Astrocyte of the spinal cord (primary cell): ENCODE results near the gene PACSIN2.
"Not testable (repeated sequence)": the region's sequence is repeated elsewhere in the genome, so short reads cannot be mapped to it uniquely, and the experiment has no call there.

Experiments used
- DNase-seq: peaks from one replicate; pipeline ENCODE4 v3.0.0; 2011; ENCODE audit warnings: low read depth, low spot score
- H3K4me3 ChIP-seq: 2 replicates; pipeline ENCODE4 v1.5.1; 2011; ENCODE audit warnings: low read depth, mild to moderate bottlenecking, low read length, moderate library complexity
- CTCF ChIP-seq: IDR thresholded peaks from 2 replicates; pipeline ENCODE4 v1.5.1; 2012; ENCODE audit warnings: low read depth, mild to moderate bottlenecking, low read length, inconsistent platforms
- in situ Hi-C: cut with HindIII; loops from 2 replicates; pipeline ENCODE4 v1.10.0; 2017; ENCODE audit warnings: low sequenced_read_pairs

The PACSIN2 gene

DNA sequence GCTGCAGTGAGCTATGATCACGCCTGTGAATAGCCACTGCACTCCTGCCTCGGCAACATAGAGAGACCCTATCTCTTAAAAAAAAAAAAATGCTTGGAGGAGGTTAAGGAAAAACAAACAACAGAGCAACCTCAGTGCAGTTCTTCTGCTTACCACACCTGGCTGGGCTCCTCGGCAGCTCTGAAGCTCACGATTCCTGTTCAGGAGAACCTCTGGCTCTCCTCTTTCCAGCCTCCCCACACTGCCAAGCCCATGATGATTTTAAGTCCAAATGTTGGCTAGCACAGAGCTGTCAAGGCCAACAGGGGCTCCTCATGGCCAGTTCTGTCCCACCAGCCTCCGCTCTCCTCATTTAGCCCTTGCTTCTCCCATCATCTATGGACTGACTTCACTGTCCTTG, 88.2 kb downstream of the PACSIN2 start:
- H3K4me3 ChIP-seq: no peak overlapping the region
- in situ Hi-C loops: no loop called here
- TF ChIP-seq CTCF: no peak
- no peak for DNase-seq

DNA sequence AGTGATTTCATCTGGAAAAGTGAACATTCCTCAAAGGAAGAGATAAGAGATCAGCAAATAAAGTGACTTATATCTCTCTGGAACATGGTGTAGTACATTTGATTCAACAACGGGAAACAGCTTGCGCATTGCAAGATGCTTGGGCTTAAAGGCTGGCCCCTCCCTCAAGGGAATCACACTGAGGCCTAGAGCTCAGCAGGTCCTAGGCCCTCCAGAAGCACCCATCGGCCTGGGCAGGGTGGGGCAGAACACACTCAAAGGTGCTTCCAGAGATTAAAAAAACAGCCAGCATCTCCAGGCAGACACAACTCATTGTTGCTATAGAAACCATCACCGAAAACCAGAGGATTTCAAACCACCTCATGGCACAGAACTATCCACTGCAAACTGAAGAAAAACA, 88.8 kb downstream of the PACSIN2 start:
- H3K4me3 ChIP-seq: no peak overlapping the region
- no peak for TF ChIP-seq CTCF
- no peak for DNase-seq
- in situ Hi-C loops: no loop called here

DNA sequence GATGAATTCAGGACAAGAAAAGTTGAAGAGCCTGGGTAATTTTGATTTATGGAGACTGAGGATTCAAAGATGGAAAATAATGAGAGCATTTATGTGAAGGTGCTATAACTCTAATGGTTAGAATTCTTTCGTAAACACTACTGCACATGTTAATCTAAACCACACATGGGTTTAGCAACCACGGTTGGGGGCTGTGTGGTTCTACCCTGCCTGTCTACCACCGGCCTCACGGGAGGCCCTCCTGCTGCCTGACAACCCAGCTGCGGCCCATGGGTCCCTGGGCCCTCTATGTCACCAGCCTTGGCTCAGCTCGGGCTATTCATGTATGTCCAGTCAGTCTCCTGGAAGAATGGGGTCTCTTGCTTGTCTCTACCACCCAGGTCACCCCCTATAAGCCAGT, 89.4 kb downstream of the PACSIN2 start:
- TF ChIP-seq CTCF: no peak
- H3K4me3 ChIP-seq: no peak overlapping the region
- in situ Hi-C loops: no loop called here
- no peak for DNase-seq

DNA sequence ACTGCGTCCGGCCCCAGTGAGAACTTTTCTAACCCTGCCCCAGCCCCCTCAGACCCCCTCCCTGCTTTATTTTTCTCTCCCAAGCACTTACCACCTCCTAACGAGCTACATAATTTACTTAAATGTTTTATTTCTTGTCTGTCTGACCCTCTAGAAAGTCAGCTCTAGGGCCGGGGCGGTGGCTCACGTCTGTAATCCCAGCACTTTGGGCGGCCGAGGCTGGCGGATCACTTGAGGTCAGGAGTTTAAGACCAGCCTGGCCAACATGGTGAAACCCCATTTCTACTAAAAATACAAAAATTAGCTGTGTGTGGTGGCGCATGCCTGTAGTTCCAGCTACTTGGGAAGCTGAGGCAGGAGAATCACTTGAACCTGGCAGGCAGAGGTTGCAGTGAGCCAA, 89.9 kb downstream of the PACSIN2 start:
- H3K4me3 ChIP-seq, DNase-seq, in situ Hi-C loops: not testable (repeated sequence)

DNA sequence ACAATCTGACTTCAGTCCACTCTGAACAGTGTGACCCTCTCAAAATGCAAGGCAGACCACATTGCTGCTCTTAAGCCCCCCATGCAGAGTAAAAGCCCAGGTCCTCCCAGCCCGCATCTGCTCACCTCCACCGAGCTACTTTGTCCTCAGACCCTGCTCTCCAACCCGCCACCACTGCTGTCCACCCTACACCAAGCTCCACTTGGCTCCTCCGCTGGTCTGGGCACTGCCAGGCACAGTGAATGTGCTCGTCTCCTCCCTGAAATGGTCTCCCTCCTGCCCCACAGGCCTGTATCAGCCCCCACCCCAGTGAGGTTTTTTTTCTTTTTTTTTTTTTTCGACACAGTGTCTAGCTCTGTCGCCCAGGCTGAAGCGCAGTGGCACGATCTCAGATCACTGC, 90.5 kb downstream of the PACSIN2 start:
- DNase-seq: no peak
- no peak for TF ChIP-seq CTCF
- H3K4me3 ChIP-seq: no peak overlapping the region
- in situ Hi-C loops: no loop called here

GRCh38 chr22:42922374-42923191, 92.4 kb downstream of the PACSIN2 start:
- DNase-seq: no peak
- in situ Hi-C loops: no loop called here
- H3K4me3 ChIP-seq: no peak overlapping the region
- TF ChIP-seq CTCF: no peak

- in situ Hi-C loops: no loop called here
- no peak overlapping the region for H3K4me3 ChIP-seq
- no peak for DNase-seq
- no peak for TF ChIP-seq CTCF
Measured at GRCh38 chr22:42920101-42920820, 94.7 kb downstream of the PACSIN2 start.
